HS-5 (cell line): ENCODE results near the gene FXYD4.

Experiments used
- DNase-seq: peaks from one replicate; pipeline ENCODE4 v3.0.0-alpha.2; 2012; ENCODE audit warnings: low read depth

FXYD4 gene

DNA sequence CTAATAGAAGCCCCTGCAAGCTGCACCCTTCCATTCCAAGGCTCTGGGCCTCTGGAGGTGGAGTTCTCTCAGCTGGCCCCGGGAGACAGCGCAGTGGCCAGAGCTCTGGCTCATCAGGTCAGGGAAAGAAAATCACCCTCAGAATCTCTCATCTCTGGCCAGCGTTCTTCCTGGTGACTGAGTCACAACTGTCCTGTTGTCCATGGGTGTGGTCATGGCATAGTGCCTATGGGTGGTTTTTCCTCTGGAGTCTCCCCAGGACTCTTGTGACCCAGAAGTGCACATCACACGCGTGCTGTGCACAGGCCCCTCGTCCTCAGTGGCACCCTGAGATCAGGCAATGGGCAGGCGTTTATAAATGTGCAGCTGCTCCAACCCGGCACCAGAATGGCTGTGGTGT, 27.4 kb upstream of the FXYD4 start:
- no peak for DNase-seq

DNA sequence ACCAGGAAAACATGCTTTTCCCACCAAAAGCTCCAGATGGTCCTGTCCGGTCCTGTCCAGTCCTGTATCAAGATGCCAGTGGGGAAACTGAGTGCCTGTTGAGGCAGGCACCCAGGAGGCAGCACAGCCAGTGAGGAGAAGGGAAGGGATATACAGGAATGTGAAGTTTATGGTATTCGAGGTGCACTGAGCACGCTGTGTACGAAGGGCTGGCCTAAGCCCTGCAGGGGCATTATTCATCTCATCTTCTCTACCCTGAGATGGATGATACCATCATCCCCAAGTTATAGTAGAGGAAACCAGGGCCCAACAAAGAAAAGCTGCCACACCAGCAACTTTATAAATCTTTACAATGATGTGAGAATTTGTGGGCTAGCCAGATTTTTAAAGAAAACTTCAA, 23.4 kb upstream of the FXYD4 start:
- no peak for DNase-seq

GRCh38 chr10:43348511-43349312, 22.7 kb upstream of the FXYD4 start:
- peak; percentile 29 for DNase-seq

DNA sequence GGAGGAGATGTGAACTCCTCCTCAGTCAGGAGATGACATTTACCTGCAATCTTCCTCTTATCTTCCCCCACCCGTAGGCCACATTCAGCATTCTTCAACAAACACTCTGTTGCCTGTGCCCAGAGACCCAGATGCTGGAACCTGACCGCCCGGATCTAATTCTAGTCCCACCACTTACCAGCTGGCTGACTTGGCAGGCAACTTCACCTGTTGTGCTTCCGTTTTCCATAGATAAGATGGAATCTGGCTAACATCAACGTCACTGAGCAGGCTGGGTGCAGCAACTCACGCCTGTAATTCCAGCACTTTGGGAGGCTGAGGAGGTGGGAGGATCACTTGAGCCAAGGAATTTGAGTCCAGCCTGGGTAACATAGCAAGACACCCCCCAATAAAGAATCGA, 21.3 kb upstream of the FXYD4 start:
- DNase-seq: no peak

- no peak for DNase-seq
These were observed 20.8 kb upstream of the FXYD4 start for GRCh38 chr10:43350686-43351085.

DNA sequence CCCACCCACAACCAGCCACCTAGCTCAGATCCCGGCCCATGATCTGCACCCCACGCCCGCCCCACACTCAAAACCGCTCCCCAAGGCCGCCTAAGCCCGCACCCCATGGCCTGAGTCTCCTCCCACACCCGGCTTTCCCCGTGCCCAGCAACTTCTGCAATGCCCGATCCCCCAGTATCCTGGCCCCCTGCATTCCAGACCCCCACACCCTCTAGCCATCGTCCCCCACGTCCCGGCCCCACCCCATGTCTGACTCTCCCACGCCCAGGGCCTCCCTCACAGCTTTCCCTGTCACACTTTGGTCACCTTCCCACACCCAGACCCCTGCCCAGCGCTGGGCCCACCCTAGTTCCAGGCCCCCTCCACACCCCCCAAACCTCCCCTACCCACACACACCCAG, 20.1 kb upstream of the FXYD4 start:
- no peak for DNase-seq

DNA sequence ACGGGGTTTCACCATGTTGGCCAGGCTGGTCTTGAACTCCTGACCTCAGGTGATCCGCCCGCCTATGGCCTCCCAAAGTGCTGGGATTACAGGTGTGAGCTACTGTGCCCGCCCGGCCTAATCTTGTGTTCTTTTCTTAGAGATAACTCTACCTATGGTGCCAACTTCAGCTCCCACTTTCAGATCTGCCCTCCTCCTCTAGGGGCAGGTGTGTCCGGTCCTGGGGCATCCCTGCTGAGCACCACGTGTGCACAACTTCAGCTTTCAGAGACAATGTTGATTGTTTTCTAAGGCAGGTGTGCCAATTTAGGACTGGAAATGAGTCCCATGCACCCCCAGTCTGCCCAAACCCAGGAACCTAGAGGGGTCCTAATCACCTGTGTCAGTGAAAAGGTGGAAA, 18.5 kb upstream of the FXYD4 start:
- no peak for DNase-seq

DNA sequence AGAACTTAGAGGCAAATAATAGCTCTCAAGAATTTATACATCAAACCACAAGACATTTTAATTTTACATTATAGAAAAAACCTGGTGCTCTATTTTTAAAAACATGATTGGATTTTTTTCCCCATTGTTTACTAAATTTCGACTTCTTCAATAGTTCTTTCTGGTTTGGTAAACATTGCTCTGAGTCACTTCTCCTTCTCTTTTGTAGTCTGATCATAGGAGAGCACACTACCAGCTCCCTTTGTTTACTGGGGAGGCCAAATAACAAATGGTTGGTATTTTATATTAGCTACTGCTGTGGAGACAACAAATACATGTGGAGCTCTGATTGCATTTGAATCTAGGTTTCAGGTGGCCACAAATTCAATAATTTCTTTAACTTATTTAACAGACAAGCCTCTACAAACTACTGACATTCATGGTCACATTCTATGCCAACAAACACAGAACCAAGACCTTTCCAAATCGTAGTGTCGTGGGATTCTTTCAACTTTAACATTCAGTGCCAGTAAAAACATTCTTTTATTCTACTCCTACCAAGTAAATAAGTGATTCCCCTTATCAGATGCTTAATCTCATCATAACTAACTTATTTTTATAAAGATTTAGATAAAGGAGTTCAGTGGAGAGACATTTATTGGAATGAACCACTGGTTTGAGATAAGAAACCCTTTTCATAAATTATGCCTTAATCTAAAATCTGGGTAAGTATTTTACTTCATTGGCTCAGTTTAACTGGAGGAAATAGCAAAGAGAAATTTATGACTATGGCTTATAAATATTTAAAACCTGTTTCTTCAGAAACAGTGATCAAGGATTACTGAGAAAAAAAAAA, 17.7 kb upstream of the FXYD4 start:
- DNase-seq: no peak

GRCh38 chr10:43354330-43354635, 17.2 kb upstream of the FXYD4 start:
- no peak for DNase-seq

GRCh38 chr10:43354879-43355380, 16.5 kb upstream of the FXYD4 start:
- DNase-seq: no peak

DNA sequence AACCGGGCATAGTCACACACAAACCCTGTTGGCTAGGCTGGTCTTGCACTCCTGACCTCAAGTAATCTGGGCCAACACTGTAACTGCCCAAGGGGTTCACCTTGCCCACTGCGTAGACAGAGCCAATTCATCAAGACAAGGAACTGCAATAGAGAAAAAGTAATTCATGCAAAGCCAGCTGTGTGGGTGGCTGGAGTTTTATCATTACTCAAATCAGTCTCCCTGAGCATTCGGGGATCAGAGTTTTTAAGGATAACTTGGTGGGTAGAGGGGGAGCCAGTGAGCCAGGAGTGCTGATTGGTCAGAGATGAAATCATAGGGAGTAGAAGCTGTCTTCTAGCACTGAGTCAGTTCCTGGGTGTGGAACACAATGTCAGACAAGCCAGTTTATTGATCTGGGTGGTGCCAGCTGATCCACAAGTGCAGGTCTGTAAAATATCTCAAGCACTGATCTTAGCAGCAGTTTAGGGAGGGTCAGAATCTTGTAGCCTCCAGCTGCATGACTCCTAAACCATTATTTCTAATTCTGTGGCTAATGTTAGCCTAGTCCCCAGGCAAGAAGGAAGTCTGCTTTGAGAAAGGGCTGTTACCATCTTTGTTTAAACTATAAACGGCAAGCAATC, 15.6 kb upstream of the FXYD4 start:
- peak; percentile 24 for DNase-seq

DNA sequence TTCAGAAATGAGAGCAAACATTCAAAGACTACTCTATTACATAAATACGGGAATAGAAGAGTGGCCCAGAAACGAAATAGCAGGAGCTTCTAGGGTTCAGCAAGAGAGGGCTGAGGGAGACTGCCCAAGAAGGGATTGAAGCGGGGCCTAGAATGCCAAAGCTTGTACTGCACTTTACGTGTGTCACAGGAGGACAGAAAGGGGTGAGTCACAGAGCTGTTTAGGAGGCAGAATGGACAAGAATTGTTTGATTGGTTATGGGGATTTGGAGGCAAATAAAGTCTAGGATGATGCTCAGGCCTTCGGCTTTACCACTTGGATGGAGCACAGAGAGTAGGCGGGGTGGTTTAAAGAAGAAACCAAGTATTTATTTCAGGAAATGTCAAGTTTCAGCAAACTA, 11.3 kb upstream of the FXYD4 start:
- no peak for DNase-seq

GRCh38 chr10:43361547-43362190, 9.8 kb upstream of the FXYD4 start:
- DNase-seq: no peak

GRCh38 chr10:43362191-43362839, 9.1 kb upstream of the FXYD4 start:
- DNase-seq: no peak

GRCh38 chr10:43365001-43365400, 6.4 kb upstream of the FXYD4 start:
- no peak for DNase-seq

DNA sequence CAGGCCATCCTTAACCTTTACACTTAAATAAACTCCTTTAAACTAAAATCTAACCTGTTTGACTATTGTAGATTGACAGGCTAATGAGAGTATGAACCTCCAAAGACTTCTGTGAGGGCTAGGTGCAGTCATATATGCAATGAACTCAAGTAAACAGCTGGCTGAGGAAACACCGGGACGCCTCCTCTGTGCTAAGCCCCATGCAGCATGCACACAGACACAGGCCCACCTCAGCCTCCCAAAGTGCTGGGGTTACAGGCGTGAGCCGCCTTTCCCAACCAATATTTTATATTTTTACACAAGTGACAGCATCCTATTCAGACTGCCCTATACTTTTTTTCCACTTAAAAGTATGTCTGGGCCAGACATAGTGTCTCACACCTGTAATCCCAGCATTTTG, 1.5 kb upstream of the FXYD4 start:
- no peak for DNase-seq

- no peak for DNase-seq
These were observed 693 bp upstream of the FXYD4 start for GRCh38 chr10:43370671-43371215.

DNA sequence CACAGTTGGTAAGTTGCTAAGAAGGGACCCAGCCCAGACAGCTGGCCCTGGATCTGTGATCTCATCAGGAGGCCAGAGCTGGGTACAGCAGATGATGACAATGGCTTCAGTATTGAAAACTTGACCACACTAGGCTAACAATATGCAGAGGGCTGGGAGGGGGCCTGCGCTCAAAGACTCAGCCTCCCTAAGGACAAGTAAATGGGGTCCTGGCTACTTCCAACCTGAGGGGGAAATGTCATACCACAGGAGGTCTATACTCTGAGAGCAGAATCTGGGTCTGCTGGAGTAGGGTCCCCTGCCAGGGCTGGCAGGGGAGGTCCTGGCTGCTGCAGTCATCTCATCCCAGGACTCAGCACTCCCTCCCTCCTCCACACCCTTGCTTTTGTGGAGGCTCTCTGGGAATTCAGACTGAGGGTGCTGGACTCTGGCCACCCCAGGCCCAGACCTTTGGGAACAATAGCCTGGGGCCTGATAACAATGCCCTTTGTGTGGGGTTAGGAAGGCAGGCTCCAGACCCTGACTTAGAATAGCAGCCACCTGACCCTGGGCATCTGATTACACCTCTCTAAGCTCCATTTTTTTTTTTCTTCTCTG, 1.4 kb downstream of the FXYD4 start:
- DNase-seq: no peak

DNA sequence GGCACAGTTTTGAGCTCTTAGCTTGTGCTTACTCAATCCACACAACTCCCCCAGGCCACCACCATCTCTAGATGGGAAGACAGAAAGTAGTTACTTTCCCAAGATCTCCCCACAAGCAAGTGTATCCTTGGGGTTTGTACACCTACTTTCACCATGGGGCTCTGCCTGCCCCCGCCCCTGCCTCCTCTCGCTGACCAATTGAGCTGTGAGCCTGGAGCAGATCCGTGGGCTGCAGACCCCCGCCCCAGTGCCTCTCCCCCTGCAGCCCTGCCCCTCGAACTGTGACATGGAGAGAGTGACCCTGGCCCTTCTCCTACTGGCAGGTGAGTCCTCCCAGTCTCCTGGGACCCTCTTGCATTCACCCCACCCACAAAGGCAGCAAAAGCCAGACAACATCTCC, 2.0 kb downstream of the FXYD4 start:
- DNase-seq: no peak

DNA sequence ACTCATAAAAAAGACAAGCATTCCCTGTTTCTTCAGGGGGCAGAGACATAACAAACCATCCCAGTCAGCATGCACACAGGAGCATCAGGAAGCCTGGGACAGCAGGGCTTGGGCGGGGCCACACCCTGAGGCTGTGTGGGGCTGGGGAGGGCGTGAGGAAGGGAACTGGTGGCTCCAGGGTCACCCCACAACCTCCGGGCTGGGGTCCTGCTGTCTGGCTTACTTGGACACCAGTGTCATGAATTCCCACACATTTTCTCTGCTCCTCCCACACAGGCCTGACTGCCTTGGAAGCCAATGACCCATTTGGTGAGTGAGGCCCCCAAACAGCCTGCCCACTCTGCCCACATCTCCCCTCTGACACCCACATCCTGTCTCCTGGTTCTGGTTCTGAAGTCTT, 2.8 kb downstream of the FXYD4 start:
- DNase-seq: no peak

GRCh38 chr10:43375401-43376020, 4.1 kb downstream of the FXYD4 start:
- DNase-seq: no peak
